GM04504 (cell line): Measurements from ENCODE around the gene OTUD3.
"Not testable (repeated sequence)": the region's sequence is repeated elsewhere in the genome, so short reads cannot be mapped to it uniquely, and the experiment has no call there.

Experiments
- DNase-seq: peaks from one replicate; pipeline ENCODE4 v3.0.0-alpha.2; 2012; ENCODE audit warnings: low read depth

OTUD3 gene

GRCh38 chr1:19918057-19918456 lies 35.9 kb downstream of the OTUD3 start:
- peak; percentile 52 for DNase-seq

- DNase-seq: no peak
Measured at GRCh38 chr1:19920132-19920710, 38.0 kb downstream of the OTUD3 start.

- no peak for DNase-seq
Measured at GRCh38 chr1:19921310-19921709, 39.1 kb downstream of the OTUD3 start.

GRCh38 chr1:19922015-19922688 lies 40.0 kb downstream of the OTUD3 start:
- no peak for DNase-seq

GRCh38 chr1:19923137-19923952 lies 41.1 kb downstream of the OTUD3 start, which contains the start of gene PLA2G2E:
TSS of gene PLA2G2E (minus strand) at chr1:19923617. CDS start at chr1:19923559, 58 bp downstream.
- no peak for DNase-seq

- DNase-seq: no peak
Measured at GRCh38 chr1:19923953-19924346, 41.8 kb downstream of the OTUD3 start.

- no peak for DNase-seq
Measured at GRCh38 chr1:19925342-19926070, 43.3 kb downstream of the OTUD3 start.

- DNase-seq: no peak
Measured at GRCh38 chr1:19926296-19927129, 44.3 kb downstream of the OTUD3 start.

- not testable (repeated sequence) for DNase-seq
Measured at GRCh38 chr1:19927130-19927421, 44.9 kb downstream of the OTUD3 start.

- no peak for DNase-seq
Measured at GRCh38 chr1:19932866-19933265, 50.7 kb downstream of the OTUD3 start.

- DNase-seq: no peak
Measured at GRCh38 chr1:19934336-19934735, 52.1 kb downstream of the OTUD3 start.

GRCh38 chr1:19936061-19936750 lies 54.0 kb downstream of the OTUD3 start:
- DNase-seq: no peak

- no peak for DNase-seq
Measured at GRCh38 chr1:19938472-19938871, 56.3 kb downstream of the OTUD3 start.

GRCh38 chr1:19940486-19941205 lies 58.5 kb downstream of the OTUD3 start:
- no peak for DNase-seq

GRCh38 chr1:19941206-19941568 lies 59.0 kb downstream of the OTUD3 start:
- DNase-seq: no peak

- DNase-seq: no peak
Measured at GRCh38 chr1:19942088-19942487, 59.9 kb downstream of the OTUD3 start.

- DNase-seq: no peak
Measured at GRCh38 chr1:19942657-19943056, 60.5 kb downstream of the OTUD3 start.

- no peak for DNase-seq
Measured at GRCh38 chr1:19945914-19946313, 63.7 kb downstream of the OTUD3 start.

GRCh38 chr1:19946331-19946751 lies 64.1 kb downstream of the OTUD3 start:
- no peak for DNase-seq

GRCh38 chr1:19946971-19947370 lies 64.8 kb downstream of the OTUD3 start:
- DNase-seq: no peak
